ENCODE measurements around the gene WASF3. TPM values are rescaled to one million over a fixed set of nuclear protein-coding genes. Genes with fewer than 3 reads are reported as not detected.

The WASF3 gene
- total RNA-seq, 3 donors from 2014 or later (not counting 1 experiment from before 2014, with no cell fraction given), result 0.61 TPM; not detected in 2

DNA sequence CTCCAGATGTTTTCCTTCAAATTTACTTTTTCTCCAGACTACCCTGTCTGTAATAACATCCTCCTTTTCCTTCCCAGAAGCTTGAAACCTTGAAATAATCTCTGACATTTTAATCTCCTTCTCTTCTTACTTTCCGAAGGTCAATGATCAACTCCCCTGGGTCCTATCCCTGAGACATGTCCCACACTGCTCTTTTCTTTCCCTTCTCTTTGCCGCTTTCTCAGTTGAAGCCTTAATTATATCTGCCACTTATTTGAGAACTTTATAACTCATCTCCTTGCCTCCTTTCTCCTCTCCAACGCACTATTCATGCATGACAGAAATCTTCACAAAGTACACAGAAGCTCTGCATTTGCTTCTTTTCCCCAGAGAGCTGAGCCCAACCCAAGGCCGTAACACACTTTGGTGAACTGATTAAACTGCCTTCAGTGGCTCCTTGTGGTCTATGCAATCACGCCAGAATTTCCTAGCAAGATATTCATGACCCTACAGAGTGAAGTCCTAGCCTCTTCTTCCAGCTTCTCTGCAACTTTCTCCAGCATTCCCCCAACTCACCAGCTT lies 9.2 kb upstream of the WASF3 start:
- H3K4me1 Mint-ChIP-seq, result no peaks in the 10 kb centered on the region
- H3K36me3 ChIP-seq (ENCODE audit: control insufficient read depth, insufficient read depth, low read length), result no peaks in the 10 kb centered on the region
- no peaks in the 10 kb centered on the region for H3K9me3 ChIP-seq (ENCODE audit: control insufficient read depth, insufficient read depth, low read length)
- no peak overlapping the region for H3K4me3 ChIP-seq (ENCODE audit: low read length)
- DNase-seq (no peak), ATAC-seq (no peak)
- no peaks in the 10 kb centered on the region for H3K4me1 ChIP-seq (ENCODE audit: control insufficient read depth, insufficient read depth, low read length)
- WGBS (ENCODE audit: insufficient coverage), result 82% methylated on average over 5 of the region's 5 CpGs
- no peaks in the 10 kb centered on the region for H3K36me3 Mint-ChIP-seq
- peaks cover 5 to 23% of the 10 kb centered on the region in 2 donors for H3K27me3 Mint-ChIP-seq (ENCODE audit: low read depth in 2 of 2)
- H3K27ac ChIP-seq (ENCODE audit: low read length), result no peak overlapping the region
- no peak overlapping the region for H3K4me3 Mint-ChIP-seq
- intact Hi-C loops (cut with micrococcal nuclease), result no loop called here
- H3K27ac Mint-ChIP-seq, result no peak overlapping the region
- no peaks in the 10 kb centered on the region for H3K27me3 ChIP-seq (ENCODE audit: control insufficient read depth, insufficient read depth, low read length)
- TF ChIP-seq, protein P1, sequence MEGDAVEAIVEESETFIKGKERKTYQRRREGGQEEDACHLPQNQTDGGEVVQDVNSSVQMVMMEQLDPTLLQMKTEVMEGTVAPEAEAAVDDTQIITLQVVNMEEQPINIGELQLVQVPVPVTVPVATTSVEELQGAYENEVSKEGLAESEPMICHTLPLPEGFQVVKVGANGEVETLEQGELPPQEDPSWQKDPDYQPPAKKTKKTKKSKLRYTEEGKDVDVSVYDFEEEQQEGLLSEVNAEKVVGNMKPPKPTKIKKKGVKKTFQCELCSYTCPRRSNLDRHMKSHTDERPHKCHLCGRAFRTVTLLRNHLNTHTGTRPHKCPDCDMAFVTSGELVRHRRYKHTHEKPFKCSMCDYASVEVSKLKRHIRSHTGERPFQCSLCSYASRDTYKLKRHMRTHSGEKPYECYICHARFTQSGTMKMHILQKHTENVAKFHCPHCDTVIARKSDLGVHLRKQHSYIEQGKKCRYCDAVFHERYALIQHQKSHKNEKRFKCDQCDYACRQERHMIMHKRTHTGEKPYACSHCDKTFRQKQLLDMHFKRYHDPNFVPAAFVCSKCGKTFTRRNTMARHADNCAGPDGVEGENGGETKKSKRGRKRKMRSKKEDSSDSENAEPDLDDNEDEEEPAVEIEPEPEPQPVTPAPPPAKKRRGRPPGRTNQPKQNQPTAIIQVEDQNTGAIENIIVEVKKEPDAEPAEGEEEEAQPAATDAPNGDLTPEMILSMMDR (IDR thresholded peaks at IDR 0.05), result no peak
- no peaks in the 10 kb centered on the region for H3K9me3 Mint-ChIP-seq

DNA sequence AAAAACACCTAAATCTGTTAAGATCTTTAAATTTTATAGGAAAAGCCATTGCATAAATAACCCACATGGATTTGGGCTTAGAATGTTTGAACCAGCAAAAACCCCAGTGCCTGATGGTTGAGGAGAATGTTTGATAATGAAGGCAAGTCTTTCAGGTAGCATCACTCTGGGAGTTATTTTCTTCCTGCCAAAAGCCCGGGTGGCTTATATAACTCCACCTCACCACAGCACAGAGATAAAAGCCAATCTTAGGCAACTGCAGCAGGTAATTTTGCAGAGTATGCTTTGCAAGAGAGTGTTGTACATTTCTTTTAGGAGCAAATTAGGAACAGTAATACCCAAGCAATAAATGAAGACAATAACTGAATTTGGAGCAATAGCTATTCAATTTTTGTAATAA lies 7.8 kb upstream of the WASF3 start:
- Histone ChIP-seq H3K27me3 (ENCODE audit: control insufficient read depth, insufficient read depth, low read length) (no peaks in the 10 kb centered on the region), H3K4me1 (ENCODE audit: control insufficient read depth, insufficient read depth, low read length) (no peaks in the 10 kb centered on the region), H3K4me3 (ENCODE audit: low read length) (no peak overlapping the region), H3K27ac (ENCODE audit: low read length) (no peak overlapping the region), H3K9me3 (ENCODE audit: control insufficient read depth, insufficient read depth, low read length) (no peaks in the 10 kb centered on the region), H3K36me3 (ENCODE audit: control insufficient read depth, insufficient read depth, low read length) (no peaks in the 10 kb centered on the region)
- no CpG with 5 or more reads among the region's 1 CpG for WGBS (ENCODE audit: insufficient coverage)
- no peak for DNase-seq
- H3K4me3 Mint-ChIP-seq, result no peak overlapping the region
- H3K27me3 Mint-ChIP-seq (ENCODE audit: low read depth in 2 of 2), result peaks cover 8 to 21% of the 10 kb centered on the region in 2 donors
- H3K36me3 Mint-ChIP-seq, result no peaks in the 10 kb centered on the region
- H3K27ac Mint-ChIP-seq, result no peak overlapping the region
- no peaks in the 10 kb centered on the region for H3K4me1 Mint-ChIP-seq
- TF ChIP-seq, protein P1 (IDR thresholded peaks at IDR 0.05), result no peak
- intact Hi-C loops (cut with micrococcal nuclease), result no loop called here
- H3K9me3 Mint-ChIP-seq, result peaks cover 0 to 2% of the 10 kb centered on the region in 2 donors
- no peak for ATAC-seq

DNA sequence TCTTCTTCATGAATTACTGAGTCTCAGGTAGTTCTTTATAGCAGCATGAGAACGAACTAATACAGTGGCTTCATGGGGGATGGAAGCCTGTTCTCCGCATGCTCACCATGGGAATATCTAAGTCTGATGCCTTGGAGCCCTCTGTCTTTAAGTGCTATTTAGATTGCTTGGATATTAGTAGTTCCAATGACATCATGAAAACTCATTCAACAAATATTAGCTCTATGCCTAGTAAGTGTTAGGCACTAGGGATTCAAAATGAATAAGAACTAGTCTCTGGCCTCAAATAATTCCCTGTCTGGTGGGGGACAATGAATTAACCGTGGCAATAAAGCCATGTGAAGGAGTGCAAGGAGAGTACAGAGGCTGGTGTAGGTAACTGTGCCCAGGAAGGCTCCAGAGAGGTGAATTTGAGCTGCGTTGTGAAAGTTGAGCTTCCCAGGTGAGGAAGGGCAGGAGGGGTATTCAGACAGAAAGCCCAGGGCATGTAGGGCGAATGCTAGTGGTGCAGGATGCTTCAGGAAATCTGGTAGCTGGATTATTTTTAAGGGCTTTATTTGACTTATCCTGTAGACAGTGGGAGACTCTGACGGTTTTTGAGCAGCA lies 6.1 kb upstream of the WASF3 start:
- H3K36me3 ChIP-seq (ENCODE audit: control insufficient read depth, insufficient read depth, low read length), result no peaks in the 10 kb centered on the region
- ATAC-seq (no peak), DNase-seq (no peak)
- Mint-ChIP-seq H3K27ac (no peak overlapping the region), H3K36me3 (no peaks in the 10 kb centered on the region), H3K4me1 (no peaks in the 10 kb centered on the region), H3K27me3 (ENCODE audit: low read depth in 2 of 2) (peaks cover 16 to 37% of the 10 kb centered on the region in 2 donors), H3K9me3 (peaks cover 0 to 2% of the 10 kb centered on the region in 2 donors), H3K4me3 (no peak overlapping the region)
- WGBS (ENCODE audit: insufficient coverage), result 77% methylated on average over 5 of the region's 6 CpGs
- H3K4me1 ChIP-seq (ENCODE audit: control insufficient read depth, insufficient read depth, low read length), result no peaks in the 10 kb centered on the region
- intact Hi-C loops (cut with micrococcal nuclease), result no loop called here
- no peaks in the 10 kb centered on the region for H3K27me3 ChIP-seq (ENCODE audit: control insufficient read depth, insufficient read depth, low read length)
- TF ChIP-seq, protein P1 (IDR thresholded peaks at IDR 0.05), result no peak
- H3K4me3 ChIP-seq (ENCODE audit: low read length), result no peak overlapping the region
- H3K27ac ChIP-seq (ENCODE audit: low read length), result no peak overlapping the region
- H3K9me3 ChIP-seq (ENCODE audit: control insufficient read depth, insufficient read depth, low read length), result no peaks in the 10 kb centered on the region

DNA sequence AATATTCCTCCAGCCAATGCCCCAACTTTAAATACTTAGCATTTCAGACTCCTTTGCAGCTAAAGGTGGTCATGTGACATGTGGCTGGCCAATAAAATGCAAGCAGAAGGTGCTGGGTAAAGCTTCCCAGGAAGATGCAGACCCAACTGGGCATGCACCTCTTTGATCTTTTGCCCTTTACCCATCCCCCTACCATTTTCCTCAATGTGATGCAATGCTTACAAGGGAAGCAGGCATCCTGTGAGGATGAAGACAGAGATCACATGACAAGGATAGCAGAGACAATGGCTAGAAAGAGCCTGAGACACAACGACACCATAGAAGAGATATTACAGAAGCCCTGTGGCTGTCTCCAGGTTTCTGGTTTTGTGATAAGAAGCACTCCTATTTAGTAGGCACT lies 2.1 kb upstream of the WASF3 start:
- DNase-seq (no peak), ATAC-seq (no peak)
- Mint-ChIP-seq H3K27me3 (ENCODE audit: low read depth in 2 of 2) (peaks cover 34 to 58% of the 10 kb centered on the region in 2 donors), H3K4me3 (peak overlapping the region; percentile 13), H3K27ac (no peak overlapping the region), H3K36me3 (peaks cover 10% of the 10 kb centered on the region), H3K9me3 (peaks cover 0 to 2% of the 10 kb centered on the region in 2 donors), H3K4me1 (peaks cover 0 to 6% of the 10 kb centered on the region in 2 donors)
- Histone ChIP-seq H3K9me3 (ENCODE audit: control insufficient read depth, insufficient read depth, low read length) (no peaks in the 10 kb centered on the region), H3K27ac (ENCODE audit: low read length) (no peak overlapping the region), H3K4me1 (ENCODE audit: control insufficient read depth, insufficient read depth, low read length) (peaks cover 3% of the 10 kb centered on the region), H3K4me3 (ENCODE audit: low read length) (no peak overlapping the region), H3K36me3 (ENCODE audit: control insufficient read depth, insufficient read depth, low read length) (no peaks in the 10 kb centered on the region), H3K27me3 (ENCODE audit: control insufficient read depth, insufficient read depth, low read length) (peaks cover 20% of the 10 kb centered on the region)
- intact Hi-C loops (cut with micrococcal nuclease), result no loop called here
- TF ChIP-seq, protein P1 (IDR thresholded peaks at IDR 0.05), result no peak
- 76% methylated on average over 1 of the region's 1 CpG for WGBS (ENCODE audit: insufficient coverage)

Measured in natural killer cell (primary cell).